SW480 (cell line): ENCODE measurements around the gene PPP1R3F.

Experiments
- DNase-seq: peaks from one replicate; pipeline ENCODE4 v3.0.0-alpha.2; 2016; ENCODE audit warnings: low spot score

PPP1R3F gene

GRCh38 chrX:49250066-49250465 is 19.5 kb upstream of the PPP1R3F start:
- no peak for DNase-seq

- no peak for DNase-seq
These were observed 19.0 kb upstream of the PPP1R3F start for GRCh38 chrX:49250578-49250977.

- DNase-seq, result no peak
These were observed 18.3 kb upstream of the PPP1R3F start for GRCh38 chrX:49251325-49251724.

GRCh38 chrX:49254639-49255038 is 15.0 kb upstream of the PPP1R3F start:
- DNase-seq, result no peak

GRCh38 chrX:49256268-49256995 is 13.2 kb upstream of the PPP1R3F start:
- DNase-seq, result no peak

GRCh38 chrX:49257074-49257790 is 12.4 kb upstream of the PPP1R3F start:
- no peak for DNase-seq

GRCh38 chrX:49257846-49258748 is 11.5 kb upstream of the PPP1R3F start:
- no peak for DNase-seq

GRCh38 chrX:49258749-49259124 is 10.9 kb upstream of the PPP1R3F start:
- DNase-seq, result no peak

GRCh38 chrX:49260221-49260985 is 9.2 kb upstream of the PPP1R3F start:
- DNase-seq, result no peak

- DNase-seq, result no peak
These were observed 7.0 kb upstream of the PPP1R3F start for GRCh38 chrX:49262603-49263002.

GRCh38 chrX:49263631-49264030 is 6.0 kb upstream of the PPP1R3F start:
- DNase-seq, result no peak

GRCh38 chrX:49264460-49264859 is 5.1 kb upstream of the PPP1R3F start, which contains the start of gene FOXP3:
Gene FOXP3 (minus strand): TSS chrX:49264710. CDS start chrX:49258505, 6,205 bp downstream.
- DNase-seq, result no peak

GRCh38 chrX:49266523-49267445 is 2.8 kb upstream of the PPP1R3F start:
- DNase-seq, result no peak

- no peak for DNase-seq
These were observed 937 bp upstream of the PPP1R3F start for GRCh38 chrX:49268702-49269009.

GRCh38 chrX:49269010-49269766 is 405 bp upstream of the PPP1R3F start:
- peak; percentile 99 for DNase-seq

GRCh38 chrX:49270249-49270921 is 792 bp downstream of the PPP1R3F start:
- no peak for DNase-seq

- no peak for DNase-seq
These were observed 1.7 kb downstream of the PPP1R3F start for GRCh38 chrX:49271341-49271740.

- no peak for DNase-seq
These were observed 2.8 kb downstream of the PPP1R3F start for GRCh38 chrX:49272421-49272820.

GRCh38 chrX:49273181-49273727 is 3.7 kb downstream of the PPP1R3F start:
- no peak for DNase-seq
